ENCODE data around the gene MTFP1.
"Not testable (repeated sequence)": the region's sequence is repeated elsewhere in the genome, so short reads cannot be mapped to it uniquely, and the experiment has no call there.

Gene MTFP1, protein sequence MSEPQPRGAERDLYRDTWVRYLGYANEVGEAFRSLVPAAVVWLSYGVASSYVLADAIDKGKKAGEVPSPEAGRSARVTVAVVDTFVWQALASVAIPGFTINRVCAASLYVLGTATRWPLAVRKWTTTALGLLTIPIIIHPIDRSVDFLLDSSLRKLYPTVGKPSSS

DNA sequence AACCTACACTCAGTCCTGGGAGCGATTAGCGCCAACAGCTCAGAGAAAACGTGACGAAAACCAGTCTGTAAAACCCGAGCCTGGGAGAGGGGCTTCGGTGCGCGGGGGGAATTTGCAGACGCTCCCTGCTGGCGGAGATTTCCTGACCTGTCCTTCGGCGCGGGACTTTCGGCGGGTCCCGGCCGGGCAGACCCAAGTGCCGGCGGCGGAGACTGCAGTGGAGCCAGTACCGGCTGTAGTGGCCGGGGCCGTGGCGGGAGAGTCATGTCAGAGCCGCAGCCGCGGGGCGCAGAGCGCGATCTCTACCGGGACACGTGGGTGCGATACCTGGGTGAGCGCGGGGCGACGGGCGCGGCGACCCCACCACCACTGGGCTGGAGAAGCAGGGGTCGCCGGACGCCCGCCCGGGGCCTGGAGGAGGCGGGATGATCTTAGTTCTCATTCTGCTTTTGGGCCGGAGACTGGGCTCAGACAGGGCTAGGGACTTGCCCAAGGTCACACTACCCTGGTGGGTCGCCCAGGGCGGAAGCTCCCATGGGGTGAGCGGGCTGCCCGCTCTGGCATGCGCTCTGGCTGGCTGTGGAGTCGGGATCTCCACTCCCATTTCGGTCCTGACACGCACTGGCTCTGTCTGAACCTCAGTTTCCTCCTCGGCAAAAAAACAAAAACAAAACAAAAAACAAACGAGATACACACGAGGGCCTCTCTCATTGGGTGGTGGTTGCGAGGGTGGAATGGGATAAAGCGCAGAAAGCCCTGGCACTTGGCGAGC is at the start of gene MTFP1:
Gene MTFP1 (plus strand): TSS at position 153 of the 772 bp plus-strand sequence. CDS start 112 bp downstream, at position 265.
- peak; percentile 69 for DNase-seq (ENCODE audit: low spot score)

DNA sequence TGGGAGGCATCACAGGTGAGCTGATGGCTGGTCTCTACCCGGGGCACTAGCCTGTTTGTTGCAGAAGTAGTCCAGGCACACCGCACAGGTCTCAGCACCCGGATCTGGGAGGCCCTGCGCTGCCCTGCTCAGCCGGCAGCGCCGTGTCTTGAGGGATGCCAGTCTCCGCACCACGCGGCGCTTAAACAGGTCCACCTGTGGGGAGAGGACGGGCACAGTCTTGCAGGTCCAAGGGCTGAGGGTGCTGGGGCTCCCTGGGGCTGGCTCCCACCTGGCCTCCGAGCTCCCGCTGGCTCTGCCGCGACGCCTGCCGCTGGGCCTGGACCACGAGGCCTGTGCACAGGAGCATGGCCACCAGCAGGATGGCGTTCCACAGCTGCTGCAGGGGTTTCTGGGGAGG is 45.6 kb upstream of the MTFP1 start:
- no peak for DNase-seq (ENCODE audit: low spot score)

DNA sequence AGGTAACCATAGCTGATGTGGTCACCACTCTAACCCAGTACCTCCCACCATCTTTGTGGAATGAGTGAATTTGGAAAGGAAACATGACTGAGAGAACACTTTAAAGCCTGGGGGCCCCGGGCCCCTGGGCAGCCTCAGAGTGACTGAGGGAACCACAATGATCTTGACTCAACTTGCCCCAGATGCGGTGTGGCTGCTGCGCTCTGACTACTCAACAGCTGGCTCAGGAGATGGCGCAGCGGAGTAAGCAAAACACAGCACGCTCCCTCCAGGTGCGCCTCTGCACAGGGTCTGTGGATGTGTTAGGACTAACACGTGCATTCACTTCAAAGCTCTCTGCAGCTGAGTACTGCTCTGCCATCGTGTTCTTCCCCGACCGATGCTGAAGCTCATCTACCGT is 44.3 kb upstream of the MTFP1 start:
- DNase-seq (ENCODE audit: low spot score): no peak

DNA sequence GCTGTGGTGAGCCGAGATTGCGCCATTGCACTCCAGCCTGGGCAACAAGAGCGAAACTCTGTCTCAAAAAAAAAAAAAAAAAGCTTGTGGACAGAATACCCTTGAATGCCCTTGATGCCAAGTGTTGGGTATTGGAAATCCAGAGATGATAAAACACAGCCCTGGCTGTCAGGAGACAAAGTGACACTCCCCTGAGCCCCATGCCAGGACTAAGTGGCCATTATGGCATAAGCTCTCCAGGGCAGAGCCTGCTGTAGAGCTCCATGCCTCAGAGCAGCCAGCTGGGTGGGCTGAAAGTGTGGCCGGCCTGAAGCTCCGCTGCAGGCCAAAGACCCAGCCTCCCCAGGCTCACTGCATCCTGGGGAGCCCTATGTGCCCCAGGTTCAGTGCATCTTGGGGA is 43.2 kb upstream of the MTFP1 start:
- DNase-seq (ENCODE audit: low spot score): no peak

DNA sequence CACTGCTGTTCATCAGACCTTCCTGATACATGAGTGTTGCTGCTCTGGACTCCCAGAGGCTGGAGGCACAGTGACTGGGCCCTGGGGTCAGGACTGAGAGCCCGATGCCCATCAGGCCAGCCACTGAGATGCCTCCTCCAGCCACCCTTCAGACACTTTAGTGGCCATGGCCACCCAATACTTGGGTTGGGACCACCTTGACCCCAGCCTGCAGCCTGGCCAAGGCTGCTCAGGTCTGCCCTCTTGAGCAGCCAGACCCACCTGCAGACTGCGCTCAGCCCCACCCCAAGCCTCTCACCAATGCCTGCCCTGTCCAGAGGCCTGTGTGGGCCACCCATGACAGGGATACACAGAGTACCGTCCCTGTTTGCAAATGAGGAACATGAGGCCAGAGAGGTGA is 42.5 kb upstream of the MTFP1 start:
- DNase-seq (ENCODE audit: low spot score): no peak

DNA sequence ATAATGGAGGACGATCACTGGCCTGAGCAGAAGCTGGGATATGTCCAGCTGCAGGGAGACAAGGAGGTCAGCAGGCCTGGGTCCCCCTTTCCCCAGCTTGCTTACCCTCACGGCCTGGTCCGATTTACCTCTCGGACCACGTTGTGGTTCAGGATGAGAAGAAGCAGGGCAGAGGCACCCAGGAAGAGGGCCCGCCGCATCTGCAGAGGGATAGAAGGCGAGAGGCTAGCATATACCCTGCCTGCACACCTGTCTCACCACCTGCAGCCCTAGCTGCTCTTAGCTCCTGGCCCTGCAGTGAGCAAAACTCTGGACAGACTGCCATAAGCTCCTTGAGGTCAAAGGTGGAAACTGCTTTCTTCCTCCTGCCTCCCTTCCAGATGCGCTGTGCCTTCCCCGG is 39.6 kb upstream of the MTFP1 start:
- no peak for DNase-seq (ENCODE audit: low spot score)

DNA sequence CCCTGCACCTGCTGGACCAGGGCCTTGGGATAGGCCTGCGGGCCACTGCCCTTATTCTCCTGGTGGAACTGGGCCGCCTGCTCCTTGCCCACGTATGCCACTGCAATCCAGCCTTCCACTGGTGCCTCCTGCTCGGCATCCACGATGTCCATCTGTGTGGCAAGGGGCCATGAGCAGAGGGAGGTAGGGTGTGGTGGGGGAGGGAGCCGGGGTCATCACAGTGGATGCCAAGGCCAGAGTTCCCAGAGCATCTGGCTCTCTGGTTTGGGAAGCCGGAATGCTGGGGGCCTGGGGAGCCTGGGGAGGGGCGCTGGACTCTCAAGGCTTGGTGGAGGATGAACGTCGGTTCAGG is 39.0 kb upstream of the MTFP1 start:
- DNase-seq (ENCODE audit: low spot score): no peak

DNA sequence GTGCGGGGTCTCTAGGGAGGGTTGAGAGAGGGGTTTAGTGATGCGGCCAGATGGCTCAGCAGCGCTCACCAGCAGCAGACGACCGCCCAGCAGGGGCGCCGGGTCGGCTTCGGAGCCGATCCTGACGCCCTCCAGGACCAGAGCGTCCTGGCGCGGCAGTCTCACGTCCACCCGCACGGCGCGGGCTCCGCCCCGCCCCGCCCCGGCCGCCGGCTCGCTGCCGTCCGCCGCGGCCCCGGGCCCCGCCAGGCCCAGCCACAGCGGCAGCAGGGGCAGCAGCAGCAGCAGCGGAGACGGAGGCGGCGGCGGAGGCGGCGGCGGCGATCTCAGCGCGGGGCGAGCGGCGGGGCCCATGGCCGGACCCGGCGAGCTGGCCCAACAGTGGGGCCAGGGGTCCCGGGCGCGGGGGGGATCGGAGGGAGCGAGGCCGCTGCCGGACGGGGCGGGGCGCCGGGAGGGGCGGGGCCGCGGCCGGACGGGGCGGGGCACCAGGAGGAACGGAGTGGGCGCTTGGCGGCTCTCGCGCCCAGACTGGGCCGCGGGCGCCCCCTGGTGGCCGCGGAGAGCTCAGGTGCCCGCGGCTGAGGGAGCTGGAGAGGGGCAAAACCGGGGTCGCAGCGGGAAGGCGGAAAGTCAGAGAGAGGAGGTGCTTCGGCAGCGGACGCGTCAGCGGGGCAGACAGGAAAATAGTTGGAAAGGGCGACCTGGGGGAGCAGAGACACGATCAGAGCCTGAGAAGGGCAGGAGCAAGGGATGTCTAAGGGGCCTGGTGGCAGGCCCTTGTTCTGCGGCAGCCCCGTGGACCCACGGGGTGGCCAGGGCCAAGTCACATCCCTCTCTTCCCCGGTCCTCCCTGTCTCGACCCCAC is 38.4 kb upstream of the MTFP1 start, which contains the start of gene RNF215:
Gene RNF215 (minus strand): TSS at position 452 of the 868 bp plus-strand sequence. CDS start 98 bp downstream, at position 354.
- peak; percentile 97 for DNase-seq (ENCODE audit: low spot score)

DNA sequence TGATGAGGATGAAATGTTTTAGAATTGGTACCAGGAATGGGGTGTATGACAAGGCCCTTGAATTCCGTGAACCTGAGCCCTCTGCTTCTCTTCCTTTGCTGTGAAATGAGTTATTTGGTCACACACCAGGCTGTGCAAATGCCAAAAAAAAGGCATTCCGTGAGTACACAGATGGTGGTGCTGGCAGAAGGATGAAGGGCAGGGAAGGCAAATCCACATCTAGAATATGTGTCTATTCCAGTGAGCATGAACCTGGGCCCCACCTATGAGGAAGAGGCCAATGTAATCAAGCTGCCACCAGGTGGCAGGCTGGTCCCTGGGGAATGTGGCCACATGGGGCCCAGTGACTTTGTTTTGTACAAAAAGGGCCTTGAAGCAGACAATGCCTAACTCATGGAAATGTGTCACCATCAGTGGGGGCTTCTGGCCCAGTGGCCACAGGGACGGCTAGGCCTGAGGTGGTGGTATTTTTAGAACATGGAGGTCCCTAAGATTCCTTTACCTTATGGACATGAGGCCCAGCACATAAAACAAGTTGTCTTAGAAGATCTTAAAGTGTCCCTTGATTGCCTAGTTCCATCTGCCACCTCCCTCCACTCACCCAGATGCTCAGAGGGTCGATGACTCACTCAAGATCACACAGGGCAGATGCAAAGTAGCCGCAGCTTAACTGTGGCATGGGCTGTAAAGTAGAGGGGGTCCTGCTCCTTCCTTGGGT is 34.4 kb upstream of the MTFP1 start:
- peak; percentile 81 for DNase-seq (ENCODE audit: low spot score)

DNA sequence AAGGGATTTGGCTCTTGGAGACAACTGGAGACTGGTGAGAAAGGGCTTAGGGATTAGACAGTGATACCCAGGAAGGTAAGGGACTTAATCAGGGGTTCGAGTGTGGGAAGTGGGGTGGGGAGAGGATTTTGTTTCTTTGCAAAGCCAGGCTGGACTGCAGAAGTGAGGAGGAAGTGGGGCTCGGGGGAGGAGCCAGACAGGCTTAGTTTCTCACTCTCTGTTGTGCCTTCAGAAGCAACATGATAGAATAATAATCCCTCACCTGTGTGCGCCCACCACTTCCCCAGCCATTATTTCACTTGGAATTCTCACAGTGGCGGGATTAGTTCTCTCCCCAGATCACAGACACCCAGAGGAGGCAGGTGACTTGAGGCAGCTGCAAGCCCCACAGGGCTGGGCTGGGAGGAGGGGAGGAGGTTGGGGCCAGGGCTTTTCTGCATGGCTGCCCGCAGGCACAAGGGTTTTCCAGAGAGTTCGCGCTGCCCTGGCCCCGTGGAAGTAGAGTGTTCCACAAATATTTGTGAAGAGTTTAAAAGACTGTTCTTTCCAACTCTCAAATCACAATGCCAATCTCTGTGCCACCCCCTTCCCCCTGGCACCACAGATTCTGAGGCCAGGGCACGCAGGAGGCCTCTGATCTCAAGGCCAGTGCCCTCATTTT is 32.8 kb upstream of the MTFP1 start:
- DNase-seq (ENCODE audit: low spot score): no peak

DNA sequence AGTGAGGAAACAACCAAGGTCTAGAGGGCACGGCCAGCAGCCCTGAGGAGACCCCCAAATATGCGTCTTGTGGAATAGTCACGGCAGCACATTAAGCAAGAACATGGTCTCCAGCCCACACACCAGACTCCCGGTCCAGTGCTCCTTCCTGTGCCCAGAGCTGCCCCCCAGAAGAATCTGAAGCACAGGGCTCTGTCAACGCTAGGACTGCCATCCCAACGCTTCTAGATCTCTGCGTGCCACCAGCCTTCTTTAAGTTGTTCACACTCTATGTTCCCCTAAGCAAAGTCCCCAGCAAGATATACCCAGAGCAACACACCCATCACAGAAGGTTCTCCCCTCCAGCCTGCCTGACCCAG is 32.3 kb upstream of the MTFP1 start:
- DNase-seq (ENCODE audit: low spot score): no peak

DNA sequence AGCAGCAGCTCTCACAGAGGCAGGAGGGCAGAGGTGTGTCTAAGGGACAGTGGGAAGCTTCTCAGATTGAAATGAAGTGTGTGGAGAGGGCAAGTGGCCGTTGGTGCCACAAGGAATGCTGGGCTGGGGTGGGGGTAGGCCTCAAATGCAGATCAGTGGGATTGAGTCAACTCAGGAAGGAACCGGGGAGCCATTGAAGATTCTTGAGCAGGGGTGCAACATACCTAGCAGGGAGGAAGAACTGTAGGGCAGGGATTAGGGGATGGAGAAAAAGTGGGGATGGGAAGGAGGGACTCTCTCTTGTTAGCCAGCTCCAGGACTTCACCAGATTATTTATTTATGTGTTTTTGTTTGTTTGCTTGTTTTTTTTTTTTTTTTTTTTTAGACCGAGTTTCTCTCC is 31.7 kb upstream of the MTFP1 start:
- no peak for DNase-seq (ENCODE audit: low spot score)

DNA sequence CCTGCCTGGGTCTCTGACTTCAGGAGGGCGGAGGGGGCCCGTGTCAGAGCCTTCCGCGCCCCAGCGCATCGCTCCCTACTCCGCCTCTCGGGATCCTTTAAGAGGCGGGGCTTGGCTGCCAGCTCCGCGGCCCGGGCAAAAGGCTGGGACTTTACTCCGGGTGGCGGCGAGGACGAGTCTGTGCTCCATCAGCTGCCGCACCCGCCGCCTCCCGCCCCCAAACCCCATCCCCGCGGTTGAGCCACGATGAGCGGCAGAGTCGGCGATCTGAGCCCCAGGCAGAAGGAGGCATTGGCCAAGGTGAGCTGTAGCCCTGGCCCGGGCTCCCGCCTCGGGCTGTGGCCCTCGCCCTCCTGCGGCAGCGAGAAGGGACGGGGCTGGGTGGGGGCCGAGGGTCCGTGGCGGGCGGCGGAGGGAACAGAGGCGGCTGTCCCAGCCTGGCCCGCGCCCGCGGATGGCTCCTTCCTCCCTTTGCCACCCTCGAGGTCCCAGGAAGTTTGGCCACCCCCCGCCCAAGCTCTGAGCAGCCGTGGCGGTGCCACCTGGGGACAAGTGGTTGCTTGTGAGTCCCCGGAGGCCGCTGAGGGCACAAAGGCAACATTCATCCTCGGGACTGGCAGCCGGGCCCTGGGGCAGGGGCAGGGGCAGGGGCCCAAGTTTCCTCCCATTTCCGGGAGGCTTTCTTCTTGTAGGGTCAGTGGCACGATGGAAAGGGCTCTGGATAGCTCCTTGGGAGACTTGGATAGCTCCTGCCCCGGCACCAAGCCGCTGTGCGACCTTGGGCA is 28.5 kb upstream of the MTFP1 start, which contains the start of gene SEC14L2:
Gene SEC14L2 (plus strand): TSS at position 148 of the 785 bp plus-strand sequence. CDS start 99 bp downstream, at position 247.
- DNase-seq (ENCODE audit: low spot score): peak; percentile 85

DNA sequence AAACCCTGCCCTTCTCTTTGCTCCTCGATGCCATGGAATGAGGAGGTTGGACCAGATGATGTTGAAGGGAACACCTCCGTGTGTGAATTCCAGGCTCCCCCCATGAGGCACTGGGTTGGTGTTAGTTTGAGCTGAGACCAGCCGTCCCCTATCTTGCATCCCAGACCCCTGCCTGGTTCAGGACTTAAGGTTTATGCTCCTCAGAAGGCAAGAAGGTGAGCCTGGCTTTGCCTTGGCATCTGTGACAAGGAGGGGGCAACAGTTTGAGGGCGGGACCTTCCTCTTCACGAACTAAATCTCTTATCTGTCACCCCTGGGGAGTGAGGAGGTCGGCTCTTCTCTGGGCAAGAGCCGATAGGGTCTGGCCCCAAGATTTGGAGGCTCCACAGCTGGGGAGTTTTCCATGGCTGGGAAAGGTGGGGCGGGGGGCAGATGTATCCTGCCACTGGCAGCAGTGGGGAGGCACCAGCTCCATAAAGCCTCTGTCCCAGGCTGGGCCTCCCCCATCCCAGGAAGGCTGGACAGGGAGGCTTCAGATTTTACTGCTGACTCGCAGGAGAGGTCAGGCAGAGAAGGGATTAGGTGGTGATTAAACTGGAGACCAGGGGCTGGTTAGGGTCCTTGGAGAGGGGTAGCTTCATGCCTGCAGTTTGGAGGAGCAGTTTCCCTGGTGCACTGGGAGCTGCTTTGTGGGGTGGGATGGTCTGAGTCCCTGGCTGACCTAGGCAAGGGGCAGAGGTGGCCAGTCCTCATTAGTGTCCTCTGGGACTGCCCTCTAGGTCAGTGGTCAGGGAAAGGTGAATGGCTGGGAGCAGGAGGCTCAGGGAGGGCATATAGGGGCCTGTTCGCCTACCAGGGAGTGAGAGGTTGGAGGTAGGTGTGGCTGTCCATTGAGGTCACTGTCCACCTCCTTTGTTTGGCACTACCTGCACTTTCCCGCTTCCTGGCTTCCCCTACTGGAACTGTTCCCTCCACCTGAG is 27.6 kb upstream of the MTFP1 start:
- DNase-seq (ENCODE audit: low spot score): no peak

DNA sequence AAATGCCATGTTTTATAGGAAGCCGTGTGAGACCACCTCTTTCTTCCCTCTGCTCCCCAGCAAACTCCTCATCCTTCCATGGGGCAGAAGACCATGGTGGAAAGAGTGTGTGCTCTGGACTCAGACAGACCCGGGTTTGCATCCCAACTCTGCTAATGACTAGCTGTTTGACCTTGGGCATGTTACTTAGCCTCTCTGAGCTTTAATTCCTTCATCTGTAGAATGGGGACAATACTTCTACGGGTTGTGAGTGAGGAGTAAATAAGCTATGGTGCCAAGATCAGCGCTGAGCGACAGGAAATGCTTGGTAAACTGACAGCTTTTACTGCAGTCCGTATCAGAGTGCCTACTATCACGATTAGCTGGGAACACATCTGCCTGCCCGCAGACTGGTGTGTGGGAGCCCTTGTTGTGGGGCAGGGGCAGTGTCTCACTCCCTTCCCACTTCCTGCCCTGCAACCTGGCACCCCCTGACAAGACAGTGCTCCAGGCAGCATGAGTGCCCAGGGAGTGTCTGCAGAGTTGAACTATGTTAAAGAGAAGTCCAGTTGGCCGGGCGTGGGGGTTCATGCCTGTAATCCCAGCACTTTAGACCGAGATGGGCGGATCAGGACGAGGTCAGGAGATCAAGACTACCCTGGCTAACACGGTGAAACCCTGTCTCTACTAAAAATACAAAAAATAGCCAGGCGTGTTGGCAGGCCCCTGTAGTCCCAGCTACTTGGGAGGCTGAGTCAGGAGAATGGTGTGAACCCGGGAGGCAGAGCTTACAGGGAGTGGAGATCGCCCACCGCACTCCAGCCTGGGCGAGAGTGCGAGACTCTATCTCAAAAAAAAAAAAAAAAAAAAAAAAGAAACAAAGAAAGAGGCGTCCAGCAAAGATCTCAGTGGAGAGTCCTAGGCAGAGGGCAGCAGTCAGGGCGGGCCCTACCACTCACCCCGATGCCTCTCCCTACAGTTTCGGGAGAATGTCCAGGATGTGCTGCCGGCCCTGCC is 26.6 kb upstream of the MTFP1 start:
- no peak for DNase-seq (ENCODE audit: low spot score)

DNA sequence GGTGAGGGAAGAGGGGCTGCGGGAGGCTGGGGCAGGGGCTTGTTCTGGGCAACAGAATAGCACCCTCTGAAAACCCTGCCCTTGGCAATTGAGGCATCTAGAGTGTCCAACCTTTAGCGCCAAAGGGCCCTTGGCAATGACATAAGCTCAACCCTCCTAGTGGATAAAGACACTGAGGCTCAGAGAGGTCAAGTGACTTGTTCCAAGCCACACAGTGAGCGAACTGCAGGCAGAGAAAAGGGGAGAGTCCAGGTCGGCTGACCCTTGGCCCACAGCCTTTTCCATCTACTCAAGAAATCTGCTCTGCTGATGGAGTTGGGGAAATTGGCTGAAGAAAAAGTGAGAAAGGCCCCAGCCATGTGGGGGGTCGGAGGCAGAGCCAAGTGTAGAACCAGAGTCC is 25.9 kb upstream of the MTFP1 start:
- DNase-seq (ENCODE audit: low spot score): no peak

DNA sequence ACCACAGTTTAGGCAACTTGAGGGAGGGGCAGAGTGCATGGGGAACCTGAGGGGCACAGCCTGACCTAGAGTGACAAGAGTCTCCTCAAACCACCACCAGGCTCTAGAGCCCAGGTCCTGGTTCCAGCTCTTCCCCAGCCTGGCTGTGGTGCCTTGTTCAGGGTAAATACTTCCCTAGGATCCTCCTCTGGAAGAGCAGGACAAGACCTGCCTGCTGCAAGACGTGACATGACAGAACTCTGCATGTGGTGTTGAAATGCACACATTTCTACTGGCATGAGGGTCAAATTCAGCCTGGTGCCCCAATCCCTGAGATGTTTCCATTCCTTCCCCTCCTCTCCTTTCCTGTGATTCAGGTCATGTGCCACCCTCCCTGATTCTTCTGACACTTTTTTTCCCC is 25.4 kb upstream of the MTFP1 start:
- no peak for DNase-seq (ENCODE audit: low spot score)

DNA sequence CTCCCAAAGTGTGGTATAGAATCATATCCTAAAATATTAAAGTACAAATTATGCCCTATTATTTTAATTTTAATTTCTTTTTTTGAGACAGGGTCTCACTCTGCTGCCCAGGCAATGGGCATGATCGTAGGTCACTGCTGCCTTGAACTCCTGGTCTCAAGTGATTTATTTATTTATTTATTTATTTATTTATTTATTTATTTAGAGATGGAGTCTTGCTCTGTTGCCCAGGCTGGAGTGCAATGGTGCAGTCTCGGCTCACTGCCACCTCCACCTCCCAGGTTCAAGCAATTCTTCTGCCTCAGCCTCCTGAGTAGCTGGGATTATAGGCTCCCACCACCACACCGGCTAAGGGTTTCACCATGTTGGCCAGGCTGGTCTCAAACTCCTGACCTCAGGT is 24.5 kb upstream of the MTFP1 start:
- not testable (repeated sequence) for DNase-seq (ENCODE audit: low spot score)

Data from AG08396 (cell line).